DND-41 (cell line): ENCODE data around the gene PIGV.

Experiments
- ATAC-seq: fragments of 200-7000 bp; cut with Tn5 transposase; 3 replicates; pipeline ENCODE4 v1.9.1; 2021; ENCODE audit warnings: low read depth; ENCODE audit not compliant: insufficient read depth
- DNase-seq: peaks from one replicate; pipeline ENCODE4 v3.0.0-alpha.2; 2020
- H2AFZ ChIP-seq: 2 replicates; pipeline ENCODE4 v1.6.0; 2012; ENCODE audit warnings: low read depth, low read length
- H3K27ac ChIP-seq: 2 replicates; pipeline ENCODE4 v1.5.1; 2012; ENCODE audit warnings: low read length, inconsistent platforms
- H3K27me3 ChIP-seq: fragments of 200-600 bp; sonication (generic); 2 replicates; pipeline ENCODE4 v1.6.0; 2012; ENCODE audit warnings: low read length, mild to moderate bottlenecking, inconsistent platforms; ENCODE audit not compliant: insufficient read depth, poor library complexity
- H3K36me3 ChIP-seq: 2 replicates; pipeline ENCODE4 v1.5.1; 2012; ENCODE audit warnings: low read length, inconsistent platforms; ENCODE audit not compliant: insufficient read depth
- H3K4me1 ChIP-seq: 2 replicates; pipeline ENCODE4 v1.5.1; 2012; ENCODE audit warnings: mild to moderate bottlenecking, low read length; ENCODE audit not compliant: insufficient read depth
- H3K4me2 ChIP-seq: 2 replicates; pipeline ENCODE4 v1.6.0; 2012; ENCODE audit warnings: mild to moderate bottlenecking, moderate library complexity, low read length, inconsistent platforms; ENCODE audit not compliant: insufficient read depth
- H3K4me3 ChIP-seq, 2 experiments: fragments of 200-600 bp in 1 of 2; shearing (Covaris generic) in 1 of 2; 2 replicates each; pipeline ENCODE4 v1.5.1; 2012 to 2016; ENCODE audit warnings: inconsistent platforms in 2 of 2, low read length in 2 of 2, mild to moderate bottlenecking in 2 of 2, low read depth in 1 of 2, moderate library complexity in 1 of 2
- H3K79me2 ChIP-seq: 2 replicates; pipeline ENCODE4 v1.6.0; 2012; ENCODE audit warnings: low read length, inconsistent platforms; ENCODE audit not compliant: insufficient read depth
- H3K9ac ChIP-seq: 2 replicates; pipeline ENCODE4 v1.6.0; 2012; ENCODE audit warnings: low read depth, mild to moderate bottlenecking, inconsistent platforms, low read length, moderate library complexity
- H3K9me3 ChIP-seq: 2 replicates; pipeline ENCODE4 v1.5.1; 2012; ENCODE audit warnings: low read length, moderate library complexity, mild to moderate bottlenecking, inconsistent platforms; ENCODE audit not compliant: insufficient read depth, severe bottlenecking
- H4K20me1 ChIP-seq: 2 replicates; pipeline ENCODE4 v1.6.0; 2012; ENCODE audit warnings: low read length; ENCODE audit not compliant: insufficient read depth
- CTCF ChIP-seq: IDR thresholded peaks from 2 replicates; pipeline ENCODE4 v1.5.1; 2012; ENCODE audit warnings: borderline replicate concordance, low read length, moderate library complexity, mild to moderate bottlenecking; ENCODE audit not compliant: poor library complexity, severe bottlenecking; ENCODE audit errors: extremely low read depth
- EZH2 ChIP-seq: IDR thresholded peaks from 3 replicates; pipeline ENCODE4 v1.6.1; 2012; ENCODE audit warnings: borderline replicate concordance, low read depth, mild to moderate bottlenecking, moderate library complexity, low read length, inconsistent platforms; ENCODE audit not compliant: severe bottlenecking

The PIGV gene

DNA sequence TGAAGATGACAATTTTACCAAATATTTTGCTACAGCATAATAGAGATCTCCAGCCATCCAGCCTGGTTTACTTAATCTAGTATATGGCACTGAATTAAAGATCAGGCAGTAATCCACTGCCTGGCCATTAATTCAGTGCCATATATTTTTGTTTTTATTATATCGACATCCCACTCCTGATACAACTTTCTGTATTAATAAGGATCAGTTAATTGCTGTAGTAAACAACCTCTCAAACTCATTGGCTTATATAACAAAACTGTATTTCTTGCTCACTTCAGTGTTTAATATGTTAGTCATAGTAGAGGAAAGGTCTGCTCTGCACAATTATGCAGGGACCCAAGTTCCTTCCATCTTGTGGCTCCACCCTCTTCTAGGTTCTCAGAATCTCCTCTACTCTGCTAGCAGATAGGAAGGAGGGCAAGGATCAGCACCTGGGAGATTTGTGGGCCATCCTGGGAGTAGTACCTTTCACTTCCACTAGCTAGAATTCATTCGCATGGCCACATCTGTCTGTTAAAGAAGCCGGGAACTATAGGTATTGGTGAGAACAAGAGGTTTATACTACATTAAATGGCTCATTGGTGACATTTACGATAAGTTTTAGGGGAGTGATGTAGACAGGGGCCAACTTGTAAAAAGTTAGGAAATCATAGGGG lies 35.1 kb downstream of the PIGV start:
- no peak for DNase-seq
- no peak overlapping the region for H3K4me2 ChIP-seq

DNA sequence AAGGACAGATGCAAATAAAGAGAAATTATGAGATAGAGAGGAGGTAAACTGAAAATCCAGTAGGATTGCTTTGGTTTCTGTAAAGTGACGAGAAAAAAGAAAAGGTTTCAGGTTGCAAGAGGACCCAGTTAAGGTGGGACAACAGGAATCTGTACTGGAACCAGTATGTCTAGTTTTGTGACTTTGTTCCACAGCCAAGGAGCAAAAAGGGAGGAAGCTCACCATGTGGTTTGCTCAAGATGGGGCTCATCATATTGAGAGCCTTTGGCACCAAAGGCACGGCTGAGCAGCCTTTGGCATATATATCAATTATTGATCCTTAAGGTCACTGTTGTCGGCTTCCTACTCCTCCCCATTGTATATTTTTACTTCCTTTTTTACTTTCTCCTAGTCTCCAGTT lies 37.0 kb downstream of the PIGV start:
- Histone ChIP-seq H3K27ac (no peak overlapping the region), H4K20me1 (peaks cover 15% of the 10 kb centered on the region; the same call in 1 of the 2 replicates), H3K4me1 (peaks cover 36% of the 10 kb centered on the region), H3K4me3 (no peak overlapping the region), H3K4me2 (no peak overlapping the region), H3K36me3 (peaks cover 7% of the 10 kb centered on the region), H3K9me3 (no peaks in the 10 kb centered on the region), H3K9ac (no peak overlapping the region), H3K27me3 (no peaks in the 10 kb centered on the region), H3K79me2 (peaks cover 33% of the 10 kb centered on the region), H2AFZ (0 out of 2 replicates have a peak overlapping the region, but pooled peaks have one; percentile 36)
- ATAC-seq (no peak), DNase-seq (no peak)
- no peak for TF ChIP-seq EZH2
- no peak for TF ChIP-seq CTCF

More for the DNA sequence above, 35.1 kb downstream of the PIGV start:
- Histone ChIP-seq H3K4me3 (no peak overlapping the region), H3K4me1 (peaks cover 17% of the 10 kb centered on the region), H4K20me1 (peaks cover 7% of the 10 kb centered on the region; the same call in 1 of the 2 replicates), H3K27me3 (no peaks in the 10 kb centered on the region), H3K36me3 (no peaks in the 10 kb centered on the region), H3K79me2 (peaks cover 15% of the 10 kb centered on the region), H3K9ac (no peak overlapping the region), H3K27ac (no peak overlapping the region), H3K9me3 (no peaks in the 10 kb centered on the region), H2AFZ (no peak overlapping the region)
- TF ChIP-seq EZH2 (no peak), CTCF (no peak)
- no peak for ATAC-seq

GRCh38 chr1:26826261-26827105 lies 38.7 kb downstream of the PIGV start, which contains the start of gene ZDHHC18:
ZDHHC18 (plus strand) TSS chr1:26826688; CDS start chr1:26826805, 117 bp downstream.
- Histone ChIP-seq H3K9me3 (no peaks in the 10 kb centered on the region), H3K27ac (peak within 1 kb of the TSS; percentile 94), H3K4me1 (peaks cover 39% of the 10 kb centered on the region), H3K4me3 (peak within 1 kb of the TSS; percentile 85 to 86), H3K27me3 (no peaks in the 10 kb centered on the region), H3K9ac (peak within 1 kb of the TSS; percentile 92), H4K20me1 (peaks cover 20% of the 10 kb centered on the region; the same call in 1 of the 2 replicates), H2AFZ (peak within 1 kb of the TSS; percentile 100), H3K4me2 (peak within 1 kb of the TSS; percentile 90), H3K36me3 (peaks cover 16% of the 10 kb centered on the region), H3K79me2 (peaks cover 48% of the 10 kb centered on the region)
- peak; percentile 84 for ATAC-seq
- DNase-seq = peak; percentile 70
- TF ChIP-seq CTCF (peak; percentile 74), EZH2 (no peak)
